Inflammatory macrophage (primary cell): ENCODE results near the gene C22orf39.

ENCODE experiments used
- DNase-seq, 2 donors: peaks; one replicate each; pipeline ENCODE4 v3.0.0-alpha.2; 2020 to 2022
- total RNA-seq, 18 experiments: gene quantifications; one replicate each; lab custom pipeline; 2026; ENCODE audit warnings: mixed read lengths in 6 of 18, inconsistent platforms in 2 of 18; lab: John Stamatoyannopoulos, UW

Gene C22orf39, protein sequence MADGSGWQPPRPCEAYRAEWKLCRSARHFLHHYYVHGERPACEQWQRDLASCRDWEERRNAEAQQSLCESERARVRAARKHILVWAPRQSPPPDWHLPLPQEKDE
- 6.9 to 23.2 (median 17.2) reads per million in 18 experiments for total RNA-seq

DNA sequence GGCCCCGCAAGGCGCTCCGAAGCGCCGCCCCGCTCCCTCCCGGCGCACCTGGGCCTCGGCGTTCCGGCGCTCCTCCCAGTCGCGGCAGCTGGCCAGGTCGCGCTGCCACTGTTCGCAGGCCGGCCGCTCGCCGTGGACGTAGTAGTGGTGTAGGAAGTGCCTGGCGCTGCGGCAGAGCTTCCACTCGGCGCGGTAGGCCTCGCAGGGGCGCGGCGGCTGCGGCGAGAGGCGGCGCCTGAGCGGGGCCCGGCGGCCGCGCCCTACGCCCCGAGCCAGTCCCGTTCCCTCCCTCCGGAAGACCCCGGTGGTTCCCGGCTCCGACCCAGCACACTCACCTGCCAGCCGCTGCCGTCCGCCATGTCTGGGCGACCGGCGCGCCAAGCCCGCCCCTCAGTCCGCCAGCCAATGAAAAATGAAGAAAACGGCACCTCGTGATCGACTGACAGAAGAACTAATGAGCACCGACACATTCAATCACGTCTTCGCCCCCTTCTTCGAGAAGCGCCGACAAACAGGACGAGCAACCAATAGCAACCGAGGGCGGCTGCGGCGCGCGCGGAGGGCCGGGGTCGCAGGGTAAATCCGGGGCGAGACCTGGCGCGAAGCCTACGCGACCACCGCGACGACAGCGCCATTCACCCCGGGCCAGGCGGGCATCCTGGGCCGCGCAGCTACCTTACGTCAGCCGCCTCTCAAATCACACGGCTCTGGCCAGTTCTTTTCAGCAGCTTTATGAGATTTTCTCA, at the start of gene C22orf39:
Gene C22orf39 (minus strand): TSS at position 382 of the 746 bp plus-strand sequence. CDS start 23 bp downstream, at position 359.
- DNase-seq: peak; percentile 92 to 93

DNA sequence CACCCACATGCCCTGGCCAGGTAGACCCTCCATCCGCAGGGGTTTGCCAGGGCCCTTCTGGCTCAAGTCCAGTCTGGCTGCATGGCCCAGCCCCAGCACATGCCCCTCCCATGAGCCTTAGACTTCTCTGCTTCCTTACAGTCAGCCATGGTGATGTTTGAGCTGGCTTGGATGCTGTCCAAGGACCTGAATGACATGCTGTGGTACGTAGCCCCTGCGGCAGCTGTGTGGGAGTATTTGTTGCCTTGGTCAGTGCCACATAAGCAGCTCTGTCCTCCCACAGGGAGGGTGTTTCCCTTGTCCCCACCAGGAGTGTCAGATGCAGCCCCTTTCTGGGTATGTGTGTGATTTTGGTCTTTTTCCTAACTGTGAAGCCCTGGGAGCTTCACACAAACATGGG, 49.7 kb upstream of the C22orf39 start:
- no peak for DNase-seq

DNA sequence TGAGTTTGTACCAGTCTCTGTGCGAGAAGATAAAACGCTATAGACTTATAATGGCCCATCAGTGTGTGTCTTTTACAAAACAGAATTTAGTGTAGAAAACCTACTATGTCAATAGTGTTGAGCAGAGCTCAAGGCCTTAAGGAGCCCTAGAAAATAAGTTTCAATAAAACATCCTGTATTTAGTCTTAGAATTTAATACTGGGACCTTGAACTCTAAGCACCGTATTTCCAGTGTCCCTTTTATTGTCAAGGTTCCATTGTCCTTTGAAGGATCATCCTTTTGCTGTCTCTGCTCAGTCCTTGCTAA, 48.8 kb upstream of the C22orf39 start:
- no peak for DNase-seq

DNA sequence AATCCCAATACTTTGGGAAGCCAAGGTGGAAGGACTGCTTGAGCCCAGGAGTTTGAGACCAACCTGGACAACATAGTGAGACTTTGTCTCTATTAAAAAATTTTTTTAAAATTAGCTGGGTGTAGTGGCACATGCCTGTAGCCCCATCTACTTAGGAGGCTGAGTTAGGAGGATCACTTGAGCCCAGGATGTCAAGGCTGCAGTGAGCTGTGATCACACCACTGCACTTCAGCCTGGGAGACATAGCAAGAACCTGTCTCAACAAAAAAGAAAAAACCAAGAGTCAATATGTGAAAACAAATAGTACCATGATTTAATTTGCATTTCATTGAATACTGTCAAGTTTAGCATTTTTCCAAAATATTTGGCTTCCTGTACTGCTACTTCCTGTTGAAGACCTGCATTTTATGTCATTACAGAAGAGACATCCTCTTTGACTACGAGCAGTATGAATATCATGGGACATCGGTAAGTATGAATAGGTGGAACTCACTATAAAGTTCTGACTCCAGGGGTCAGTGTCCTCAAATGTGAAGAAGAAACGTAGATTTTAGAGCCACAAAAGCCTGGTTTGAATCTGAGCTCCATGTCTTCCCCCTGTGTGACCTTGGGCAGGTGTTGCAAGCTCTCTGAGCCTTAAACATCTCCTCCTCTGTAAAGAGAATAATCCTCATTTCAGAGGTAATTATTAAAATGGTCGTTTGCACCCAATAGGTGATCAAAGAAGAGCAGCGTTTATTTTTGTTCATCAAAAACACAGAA, 48.2 kb upstream of the C22orf39 start:
- no peak for DNase-seq

DNA sequence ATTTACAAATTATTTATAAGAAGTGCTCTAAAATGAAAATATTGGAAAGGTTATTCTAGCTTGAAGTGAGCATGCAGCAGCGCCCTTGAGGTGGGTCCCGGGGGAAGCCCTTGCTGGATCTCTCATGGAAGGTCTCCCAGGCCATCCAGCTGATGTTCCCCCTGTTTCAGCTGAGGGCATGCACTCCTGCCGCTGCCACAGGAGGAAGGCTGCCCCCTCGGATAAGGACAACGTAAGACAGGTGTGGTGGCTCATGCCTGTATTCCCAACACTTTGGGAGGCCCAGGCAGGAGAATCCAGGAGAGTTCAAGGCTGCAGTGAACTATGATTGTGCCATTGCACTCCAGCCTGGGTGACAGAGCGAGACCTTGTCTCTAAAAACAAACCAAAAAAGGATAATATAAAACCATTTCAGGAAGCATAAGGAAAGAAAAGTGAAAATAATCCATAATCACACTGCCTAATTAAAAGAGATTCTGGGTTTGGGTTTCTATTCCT, 47.2 kb upstream of the C22orf39 start:
- DNase-seq: no peak

DNA sequence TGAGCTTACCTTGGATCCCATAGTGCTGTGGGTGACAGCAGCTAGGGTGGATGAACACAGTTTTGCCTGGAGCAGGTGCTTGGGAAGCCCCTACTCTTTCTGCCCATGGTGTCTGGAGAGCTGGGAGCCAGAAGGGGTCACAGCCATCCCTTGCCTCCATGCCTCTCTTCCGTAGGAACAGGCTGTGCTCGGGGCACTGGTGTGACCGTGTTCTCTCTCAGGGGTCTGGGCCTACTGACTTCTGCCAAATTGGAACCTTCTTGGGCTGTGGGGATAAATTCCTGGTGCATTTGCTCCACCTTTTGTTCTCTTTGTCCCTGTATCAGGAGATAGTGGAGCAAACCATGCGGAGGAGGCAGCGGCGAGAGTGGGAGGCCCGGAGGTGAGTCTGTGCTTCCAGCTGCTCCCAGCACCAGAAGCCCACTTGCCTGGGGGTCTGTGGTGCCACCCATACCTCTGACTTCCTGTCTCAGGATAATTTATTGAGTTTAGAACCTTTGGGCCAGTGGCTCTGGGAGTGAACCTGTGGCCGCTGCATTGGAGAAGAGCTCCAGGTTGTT, 46.6 kb upstream of the C22orf39 start:
- no peak for DNase-seq

DNA sequence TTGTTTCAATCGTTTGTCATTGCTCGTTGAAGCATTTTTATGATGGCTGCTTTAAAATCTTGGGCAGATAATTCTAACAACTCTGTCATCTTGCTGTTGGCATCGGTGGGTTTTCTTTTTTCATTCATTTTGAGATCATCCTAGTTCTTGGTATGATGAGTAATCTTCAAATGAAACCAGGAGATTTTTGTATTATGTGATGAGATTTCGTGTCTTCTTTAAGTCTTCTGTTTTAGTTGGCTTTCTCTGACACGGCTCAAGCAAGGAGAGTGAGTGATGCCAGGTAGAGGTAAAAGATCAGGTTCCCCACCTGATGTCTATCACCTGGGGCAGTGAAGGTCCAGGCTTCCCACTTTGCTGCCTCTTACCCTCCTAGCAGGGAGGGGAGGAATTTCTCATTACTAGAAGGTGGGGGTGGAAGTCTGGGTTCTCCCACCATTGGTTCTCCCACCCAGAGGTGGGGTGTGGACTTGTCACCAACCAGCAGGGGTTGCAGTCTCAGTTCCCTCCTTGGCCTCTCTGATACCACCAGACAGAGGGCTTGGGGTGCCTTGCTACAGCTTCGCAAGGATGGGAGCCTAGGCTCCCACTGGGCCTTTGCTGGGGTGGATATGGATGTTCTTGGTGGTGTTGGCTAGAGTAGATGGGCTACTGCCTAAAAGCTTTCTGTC, 45.1 kb upstream of the C22orf39 start:
- DNase-seq: no peak

DNA sequence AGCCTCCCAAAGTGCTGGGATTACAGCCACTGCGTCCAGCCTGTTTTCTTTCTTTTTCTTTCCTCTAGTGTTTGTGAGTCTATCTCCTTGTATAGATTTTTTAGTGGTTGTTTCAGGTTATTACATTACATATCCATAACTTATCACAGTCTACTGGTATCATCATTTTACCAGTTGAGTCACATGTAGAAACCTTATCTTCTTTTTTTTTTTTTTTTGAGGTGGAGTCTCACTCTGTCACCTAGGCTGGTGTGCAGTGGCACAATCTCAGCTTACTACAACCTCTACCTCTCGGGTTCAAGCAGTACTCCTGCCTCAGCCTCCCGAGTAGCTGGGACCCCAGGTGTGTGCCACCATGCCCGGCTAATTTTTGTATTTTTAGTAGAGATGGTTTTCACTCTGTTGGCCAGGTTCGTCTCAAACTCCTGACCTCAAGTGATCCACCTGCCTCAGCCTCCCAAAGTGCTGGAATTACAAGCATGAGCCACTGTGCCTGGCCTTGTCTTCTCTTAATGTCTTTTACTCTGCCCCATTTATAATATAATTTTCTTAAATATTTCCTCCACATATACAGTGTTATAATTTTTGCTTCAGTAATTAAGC, 43.2 kb upstream of the C22orf39 start:
- DNase-seq: no peak

DNA sequence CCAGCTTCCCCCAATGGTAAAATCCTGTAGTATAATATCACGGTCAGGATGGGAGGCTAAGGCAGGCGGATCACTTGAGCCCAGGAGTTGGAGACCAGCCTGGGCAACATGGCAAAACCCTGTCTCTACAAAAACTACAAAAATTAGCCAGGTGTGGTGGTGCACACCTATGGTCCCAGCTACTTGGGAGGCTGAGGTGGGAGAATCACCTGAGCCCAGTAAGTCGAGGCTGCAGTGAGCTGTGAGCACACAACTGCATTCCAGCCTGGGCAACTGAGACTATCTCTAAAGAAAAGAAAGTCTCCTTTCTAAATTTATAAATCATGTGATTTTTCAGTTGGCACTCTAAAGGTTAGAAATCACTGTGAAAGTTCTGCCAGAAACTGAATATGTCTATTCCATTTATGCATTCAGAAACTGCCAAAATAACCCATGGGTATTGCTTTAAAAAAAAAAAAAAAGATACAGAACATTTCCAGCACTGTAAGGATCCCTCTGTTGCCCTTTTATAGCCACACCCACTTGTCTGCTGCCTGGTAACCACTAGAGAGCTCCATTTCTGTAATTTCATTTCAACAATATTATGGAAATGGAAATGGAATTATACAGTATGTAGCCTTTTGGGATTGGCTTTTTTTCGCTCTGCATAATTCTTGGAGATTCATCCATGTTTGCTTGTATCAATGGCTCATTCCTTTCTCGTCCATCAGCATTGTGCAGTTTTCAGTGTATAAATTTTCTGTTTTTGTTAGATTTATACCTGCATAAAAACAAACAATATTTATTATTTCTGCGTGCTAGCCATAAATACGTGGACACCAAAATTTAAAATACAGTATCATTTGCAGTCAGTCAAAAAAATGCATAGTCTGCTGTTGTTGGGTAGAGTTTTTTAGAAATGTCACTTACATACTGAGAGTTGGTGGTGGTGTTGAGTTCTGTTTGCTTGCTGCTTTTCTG, 41.7 kb upstream of the C22orf39 start:
- DNase-seq: peak; percentile 13 to 17

DNA sequence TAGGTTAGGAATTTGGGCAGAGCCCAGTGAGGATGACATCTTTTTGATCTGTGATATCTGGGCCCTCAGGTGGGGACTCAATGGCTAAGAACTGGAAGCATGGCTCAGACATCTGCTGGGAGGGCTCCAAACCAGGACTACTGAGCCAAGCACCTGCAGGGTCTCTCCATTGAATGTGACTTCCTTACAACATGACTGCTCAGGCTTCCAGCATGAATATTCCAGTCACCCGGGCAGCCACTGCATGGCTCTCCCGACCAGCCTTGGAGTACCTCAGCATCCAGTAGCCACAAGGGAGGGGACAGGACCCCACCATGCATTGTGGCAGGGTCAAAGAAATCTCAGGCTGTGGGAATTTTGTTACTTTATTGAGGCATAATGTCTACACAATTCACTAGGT, 40.8 kb upstream of the C22orf39 start:
- DNase-seq: no peak

DNA sequence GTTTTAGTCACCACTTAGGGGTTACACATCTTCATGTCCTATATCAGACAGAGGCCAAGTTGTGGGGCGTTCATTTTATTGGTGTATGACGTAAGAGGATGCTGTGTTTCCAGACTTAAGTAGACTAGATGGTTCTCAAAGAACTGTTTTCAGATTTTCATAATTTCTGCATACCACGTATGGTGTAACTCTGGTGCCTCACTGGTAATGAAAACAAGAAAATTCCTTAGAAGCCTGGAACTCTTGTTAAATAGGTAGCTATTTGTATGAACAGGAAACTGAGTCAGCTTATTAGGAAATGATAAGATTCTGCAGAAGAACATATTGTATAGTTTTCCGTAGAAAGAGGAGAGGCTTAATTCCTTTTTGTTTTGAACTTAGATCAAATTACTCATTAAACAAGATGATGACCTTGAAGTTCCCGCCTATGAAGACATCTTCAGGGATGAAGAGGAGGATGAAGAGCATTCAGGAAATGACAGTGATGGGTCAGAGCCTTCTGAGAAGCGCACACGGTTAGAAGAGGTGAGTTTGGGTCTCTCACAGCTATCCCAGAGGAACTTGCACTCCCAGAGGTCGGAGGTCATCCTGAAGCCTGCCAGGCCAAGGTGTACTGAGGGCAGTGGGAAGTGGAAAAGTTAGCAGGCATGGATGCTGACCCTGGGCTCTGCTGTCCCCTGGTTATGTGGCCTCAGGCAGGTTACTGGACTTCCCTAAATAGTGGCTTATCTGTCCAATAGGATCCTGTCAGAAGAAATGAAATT, 36.2 kb upstream of the C22orf39 start:
- no peak for DNase-seq

DNA sequence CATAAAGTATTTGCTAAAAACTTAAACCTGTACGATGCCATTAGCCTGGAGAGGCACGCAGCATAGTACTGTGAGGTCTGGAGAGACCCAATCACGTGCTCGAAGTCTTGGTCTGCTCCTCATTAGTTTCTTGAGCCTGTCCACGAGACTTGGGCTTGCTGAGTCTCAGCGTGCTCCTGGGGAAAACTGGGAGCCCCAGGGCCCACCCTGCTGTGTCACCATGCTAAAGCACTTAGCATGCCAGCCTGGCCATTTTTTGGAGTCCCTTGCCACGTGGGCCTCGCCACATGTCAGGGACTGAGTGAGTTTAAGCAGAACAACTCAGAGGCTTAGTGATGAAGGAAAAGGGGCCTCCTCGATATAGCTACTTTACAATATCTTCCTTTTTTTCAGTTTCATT, 34.8 kb upstream of the C22orf39 start:
- no peak for DNase-seq

DNA sequence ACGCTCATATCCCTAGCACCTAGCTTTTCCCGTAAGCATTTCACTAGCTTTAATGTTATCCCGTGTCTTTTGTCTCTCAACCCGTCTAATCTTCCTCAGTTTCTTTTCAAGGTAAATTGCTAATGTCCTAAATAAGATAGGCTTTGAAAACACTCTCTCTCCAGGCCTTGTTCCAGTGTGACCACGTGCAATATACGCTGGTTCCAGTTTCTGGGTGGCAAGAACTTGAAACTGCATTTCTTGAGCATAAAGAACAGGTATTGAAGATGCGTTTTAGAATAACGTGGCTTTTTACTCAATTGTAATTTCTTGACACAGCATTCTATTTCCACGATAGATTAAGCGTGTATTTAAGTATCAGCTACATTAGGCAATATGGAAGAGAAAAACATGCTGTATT, 33.3 kb upstream of the C22orf39 start:
- DNase-seq: no peak

DNA sequence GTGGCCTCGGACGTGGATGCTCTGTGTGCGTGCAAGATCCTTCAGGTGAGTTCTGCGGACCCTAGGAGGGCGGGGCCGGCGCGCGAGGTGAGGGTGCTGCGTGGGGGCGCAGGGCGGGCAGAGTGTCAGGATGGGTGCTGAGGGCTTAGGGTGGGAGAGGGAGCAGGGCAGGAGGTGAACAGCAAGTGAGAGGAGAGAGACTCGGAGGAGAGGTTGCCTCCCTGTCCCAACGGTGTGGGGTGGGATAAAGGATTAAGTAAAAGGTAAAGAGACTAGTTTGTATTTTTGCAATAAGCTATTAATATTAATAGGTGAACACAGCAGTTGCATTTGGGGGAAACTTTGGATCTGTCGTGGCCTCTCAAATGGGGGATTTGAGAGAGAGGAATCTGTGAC, 32.7 kb upstream of the C22orf39 start:
- no peak for DNase-seq

DNA sequence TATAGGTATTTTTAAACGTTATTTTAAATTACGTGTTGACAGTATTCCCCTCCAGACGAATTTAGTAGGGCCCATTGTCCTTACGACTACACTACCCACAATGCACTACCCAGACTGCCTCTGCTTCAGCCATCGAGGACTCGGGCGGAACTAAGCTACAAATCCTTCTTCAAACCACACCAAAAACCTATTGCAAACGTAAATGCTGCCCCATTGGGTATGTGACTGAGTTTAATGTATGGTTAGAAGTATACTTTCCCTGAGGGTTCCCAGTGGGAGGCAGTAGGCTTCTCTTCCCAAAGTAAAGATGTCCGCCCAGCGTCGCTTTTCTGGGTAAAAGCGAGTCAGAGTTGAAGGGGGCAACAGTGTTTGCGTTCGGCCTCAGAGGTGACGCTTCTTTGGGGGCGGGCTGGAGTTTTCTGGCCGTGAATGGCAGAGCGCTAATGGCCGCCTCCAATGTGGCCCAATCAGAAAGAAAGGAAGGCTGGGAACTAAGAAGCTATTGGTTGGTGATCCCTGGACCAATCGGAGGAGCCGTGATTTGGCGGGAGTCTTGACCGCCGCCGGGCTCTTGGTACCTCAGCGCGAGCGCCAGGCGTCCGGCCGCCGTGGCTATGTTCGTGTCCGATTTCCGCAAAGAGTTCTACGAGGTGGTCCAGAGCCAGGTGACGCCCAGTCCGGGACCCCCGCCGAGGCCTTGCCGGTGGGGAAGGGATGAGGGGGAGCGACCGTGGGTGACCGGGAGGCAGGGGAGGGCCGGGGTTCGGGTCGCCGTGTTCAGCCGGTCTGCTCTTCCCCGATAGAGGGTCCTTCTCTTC, 32.1 kb upstream of the C22orf39 start, which contains the start of gene CDC45:
Gene CDC45 (plus strand): TSS at position 566 of the 818 bp plus-strand sequence. CDS start 49 bp downstream, at position 615.
- DNase-seq: peak; percentile 99

DNA sequence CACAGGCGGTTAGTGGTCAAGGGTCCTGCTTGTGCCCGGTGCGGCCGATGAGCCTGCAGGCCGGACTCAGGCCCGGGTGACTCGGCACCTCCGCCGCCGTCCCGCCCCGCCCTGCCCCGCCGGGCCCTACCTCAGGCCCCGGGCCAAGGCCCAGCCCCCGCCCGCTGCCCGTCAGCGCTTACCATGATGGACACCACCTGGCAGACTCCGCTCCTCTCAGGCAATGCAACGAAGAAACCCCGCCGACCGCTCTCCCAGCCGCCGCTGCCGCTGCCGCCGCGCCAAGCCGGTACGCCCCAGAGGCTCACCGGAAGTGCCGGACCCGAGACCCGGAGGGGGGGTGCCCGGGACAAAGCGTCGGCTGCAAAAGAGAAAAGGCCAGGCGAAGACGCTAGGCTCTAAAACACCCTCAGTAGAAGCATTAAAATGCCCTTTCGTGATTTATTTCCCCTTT, 31.4 kb upstream of the C22orf39 start, which contains the start of gene UFD1:
Gene UFD1 (minus strand): TSS at position 293 of the 454 bp plus-strand sequence. CDS start 108 bp downstream, at position 185.
- DNase-seq: peak; percentile 62 to 77

DNA sequence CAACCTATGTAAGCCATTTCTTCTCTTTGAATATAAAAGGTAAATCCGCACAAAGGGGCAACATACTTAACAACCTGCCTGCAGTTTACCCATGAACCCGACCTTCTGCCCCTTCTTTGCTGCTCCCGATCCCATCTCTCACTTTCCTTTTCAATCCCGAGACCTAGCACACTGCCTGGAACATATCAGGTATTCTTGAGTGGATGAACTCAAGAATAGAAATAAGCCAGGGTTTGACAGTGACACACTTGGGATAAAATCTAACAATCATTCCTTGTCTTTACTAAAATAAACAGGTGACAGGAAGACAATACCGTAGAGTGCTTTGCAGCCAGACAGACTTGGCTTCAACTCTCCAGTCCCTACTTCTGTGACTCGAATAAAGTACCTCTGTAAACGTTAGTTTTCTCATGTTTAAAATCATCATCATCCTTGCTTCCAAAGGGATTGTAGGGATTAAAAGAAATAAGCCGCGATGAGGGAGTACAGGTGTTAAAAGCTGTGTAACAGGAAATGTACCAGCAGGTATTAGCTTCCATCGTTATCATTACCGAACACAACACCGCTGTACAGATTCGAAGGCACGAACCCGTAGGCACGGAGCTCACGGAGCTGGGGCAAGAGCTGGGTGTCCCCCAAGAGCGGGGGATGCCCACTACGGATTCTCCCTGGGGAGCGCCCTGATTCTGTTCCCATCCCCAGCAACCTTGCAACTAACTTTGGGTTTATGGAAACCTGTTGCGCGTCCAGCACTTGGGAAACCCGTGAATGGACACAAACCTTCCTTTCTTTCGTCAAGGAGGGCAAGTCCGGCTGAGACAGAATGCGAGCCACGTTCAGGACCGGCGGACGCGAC, 30.8 kb upstream of the C22orf39 start:
- DNase-seq: peak in 1 of 2 donors; percentile 5
